GM12801 (cell line): Measurements from ENCODE around the gene TMEM164.

Source experiments
- CTCF ChIP-seq: IDR thresholded peaks from one replicate; pipeline ENCODE4 v1.5.1; 2011; ENCODE audit warnings: control low read depth; ENCODE audit not compliant: insufficient read length; ENCODE audit errors: extremely low read depth

Gene TMEM164

GRCh38 chrX:110053453-110053852, 50.5 kb downstream of the TMEM164 start:
- no peak for TF ChIP-seq CTCF

GRCh38 chrX:110055616-110056015, 52.7 kb downstream of the TMEM164 start:
- TF ChIP-seq CTCF, result no peak

- TF ChIP-seq CTCF, result no peak
Measured at GRCh38 chrX:110056419-110056818, 53.5 kb downstream of the TMEM164 start.

- no peak for TF ChIP-seq CTCF
Measured at GRCh38 chrX:110059410-110059809, 56.5 kb downstream of the TMEM164 start.

- no peak for TF ChIP-seq CTCF
Measured at GRCh38 chrX:110060317-110060716, 57.4 kb downstream of the TMEM164 start.

- TF ChIP-seq CTCF, result no peak
Measured at GRCh38 chrX:110060846-110061537, 58.1 kb downstream of the TMEM164 start.

- TF ChIP-seq CTCF, result no peak
Measured at GRCh38 chrX:110062919-110063318, 60.0 kb downstream of the TMEM164 start.
